Aorta (tissue), 5 donors: Measurements from ENCODE around the gene CAB39L. TPM values are rescaled to one million over a fixed set of nuclear protein-coding genes. Genes with fewer than 3 reads are reported as not detected.

Experiments
- ATAC-seq: fragments of 200-7000 bp; cut with Tn5 transposase; one replicate; pipeline ENCODE4 v1.9.1; 2022; ENCODE audit warnings: moderate library complexity; ENCODE audit not compliant: low FRiP score
- DNase-seq, 2 donors: peaks; one replicate each; pipeline ENCODE4 v3.0.0-alpha.2; 2020
- H3K27ac ChIP-seq, 2 donors: one replicate each; pipeline ENCODE4 v1.5.1; 2013; ENCODE audit warnings: low read length in 2 of 2, mild to moderate bottlenecking in 2 of 2, moderate library complexity in 2 of 2, control low read depth in 1 of 2, inconsistent platforms in 1 of 2, low read depth in 1 of 2
- H3K27me3 ChIP-seq, 2 donors: one replicate each; pipeline ENCODE4 v1.6.1; 2013; ENCODE audit warnings: control low read depth in 1 of 2, low read length in 1 of 2, mild to moderate bottlenecking in 1 of 2, moderate library complexity in 1 of 2; ENCODE audit not compliant: insufficient read depth in 2 of 2, control insufficient read depth in 1 of 2
- H3K36me3 ChIP-seq, 2 donors: one replicate each; pipeline ENCODE4 v1.6.1; 2013; ENCODE audit warnings: control low read depth in 1 of 2, low read length in 1 of 2, mild to moderate bottlenecking in 1 of 2; ENCODE audit not compliant: insufficient read depth in 2 of 2, control insufficient read depth in 1 of 2
- H3K4me1 ChIP-seq, 2 donors: one replicate each; pipeline ENCODE4 v1.6.1; 2013; ENCODE audit warnings: low read length in 2 of 2, control low read depth in 1 of 2, mild to moderate bottlenecking in 1 of 2, moderate library complexity in 1 of 2; ENCODE audit not compliant: insufficient read depth in 2 of 2, control insufficient read depth in 1 of 2
- H3K4me3 ChIP-seq, 2 donors: one replicate each; pipeline ENCODE4 v1.5.1; 2013; ENCODE audit warnings: low read length in 2 of 2, control low read depth in 1 of 2, mild to moderate bottlenecking in 1 of 2
- H3K9me3 ChIP-seq: one replicate; pipeline ENCODE4 v1.6.1; 2013; ENCODE audit warnings: mild to moderate bottlenecking, low read length; ENCODE audit not compliant: control insufficient read depth
- WGBS, 2 donors: extraction: QIAGEN DNeasy Blood & Tissue Kit; methylation state at CpG; one replicate each; pipeline ENCODE4 v1.1.7; 2013; 5-methylcytosine and 5-hydroxymethylcytosine counted together
- intact Hi-C, 2 donors: fragments of 100-400 bp; cut with DNase I; formaldehyde crosslinking; loops; one replicate each; pipeline versions ENCODE4 v1.14.2 to v1.15.0; 2022
- polyA plus RNA-seq, 2 donors: library from polyadenylated mRNA; stranded (reverse); fragments of 200-250 nt; gene quantifications; one replicate each; pipeline ENCODE4 v1.2.3, GENCODE V29; 2013
- total RNA-seq, 2 donors: library from RNA; stranded (reverse); fragmentation: NEBNext Ultra II Directional; extraction: Animal tissue kit (Norgen Biotek cat#: 25700); gene quantifications; one replicate each; pipeline ENCODE4 v1.2.1, GENCODE V29; 2021
- donor health status: healthy with polysubstance abuse.
- donor health status: Bipolar disorder and iron deficiency.
- donor health status: DM: no; HTN: no; CAD: no.
- donor health status: DM: no; HTN: no; CAD: no.
- donor health status: DM: yes; HTN: yes; CAD: no.

Gene CAB39L
- total and polyA plus RNA-seq, 4 donors = 19.3 to 33.5 (median 26.4) TPM

- Histone ChIP-seq H3K4me3 (no peak overlapping the region), H3K27ac (no peak overlapping the region), H3K27me3 (no peaks in the 10 kb centered on the region), H3K36me3 (no peaks in the 10 kb centered on the region), H3K9me3 (no peaks in the 10 kb centered on the region), H3K4me1 (no peaks in the 10 kb centered on the region)
- no peak for DNase-seq
- intact Hi-C loops = no loop called here
- no peak for ATAC-seq
- 47 to 51% methylated on average over 2 of the region's 2 CpGs for WGBS, 2 donors
Measured at GRCh38 chr13:49272296-49272695, 171.6 kb downstream of the CAB39L start.

GRCh38 chr13:49271264-49271663 is 172.6 kb downstream of the CAB39L start:
- Histone ChIP-seq H3K4me1 (no peaks in the 10 kb centered on the region), H3K9me3 (no peaks in the 10 kb centered on the region), H3K36me3 (no peaks in the 10 kb centered on the region), H3K4me3 (no peak overlapping the region), H3K27me3 (no peaks in the 10 kb centered on the region), H3K27ac (no peak overlapping the region)
- no peak for DNase-seq
- no peak for ATAC-seq
- 33 to 41% methylated on average over 1 of the region's 1 CpG for WGBS, 2 donors
- intact Hi-C loops = no loop called here

GRCh38 chr13:49265822-49266221 is 178.0 kb downstream of the CAB39L start:
- no peaks in the 10 kb centered on the region for H3K27me3 ChIP-seq
- DNase-seq (no peak), ATAC-seq (no peak)
- H3K4me1 ChIP-seq = no peaks in the 10 kb centered on the region
- H3K9me3 ChIP-seq = no peaks in the 10 kb centered on the region
- intact Hi-C loops = no loop called here
- H3K4me3 ChIP-seq = no peak overlapping the region
- peaks cover 0 to 2% of the 10 kb centered on the region in 2 donors for H3K36me3 ChIP-seq
- H3K27ac ChIP-seq = no peak overlapping the region
- 53 to 64% methylated on average over 2 of the region's 2 CpGs for WGBS, 2 donors

- no peak for ATAC-seq
- 88 to 92% methylated on average over 6 of the region's 6 CpGs for WGBS, 2 donors
- DNase-seq = no peak
- intact Hi-C loops = no loop called here
- no peaks in the 10 kb centered on the region for H3K9me3 ChIP-seq
- no peak overlapping the region for H3K27ac ChIP-seq
- H3K4me1 ChIP-seq = no peaks in the 10 kb centered on the region
- peaks cover 0 to 8% of the 10 kb centered on the region in 2 donors for H3K36me3 ChIP-seq
- no peaks in the 10 kb centered on the region for H3K27me3 ChIP-seq
- no peak overlapping the region for H3K4me3 ChIP-seq
Measured at GRCh38 chr13:49262634-49263033, 181.2 kb downstream of the CAB39L start.

- Histone ChIP-seq H3K9me3 (no peaks in the 10 kb centered on the region), H3K36me3 (peaks cover 0 to 13% of the 10 kb centered on the region in 2 donors), H3K27me3 (no peaks in the 10 kb centered on the region), H3K27ac (no peak overlapping the region), H3K4me1 (no peaks in the 10 kb centered on the region), H3K4me3 (no peak overlapping the region)
- ATAC-seq (no peak), DNase-seq (no peak)
- 96 to 98% methylated on average over 6 of the region's 6 CpGs for WGBS, 2 donors
- intact Hi-C loops = no loop called here
Measured at GRCh38 chr13:49259586-49259985, 184.3 kb downstream of the CAB39L start.

Other genes with a start within 250 kb of the CAB39L start
- gene MLNR, start 223.7 kb downstream of the CAB39L start, total RNA-seq = not detected
- under 1 TPM in 1 of 2 donors, not detected in 1; 0.56 TPM for gene MLNR, start 223.7 kb downstream of the CAB39L start, polyA plus RNA-seq
- 10 to 100 TPM in 1 of 2 donors, 1 to 10 TPM in 1; 9.9 to 13.8 TPM for gene CDADC1, start 196.1 kb downstream of the CAB39L start, total RNA-seq
- gene CDADC1, start 196.1 kb downstream of the CAB39L start, polyA plus RNA-seq = 10 to 100 TPM in 1 of 2 donors, 1 to 10 TPM in 1; 8.7 to 23.0 TPM
- 10 to 100 TPM in 1 of 2 donors, 1 to 10 TPM in 1; 8.8 to 13.3 TPM for gene SETDB2, start 210 bp upstream of the CAB39L start, total RNA-seq
- gene SETDB2, start 210 bp upstream of the CAB39L start, polyA plus RNA-seq = 1 to 10 TPM; 4.7 to 9.4 TPM
- 10 to 100 TPM; 58.4 to 72.1 TPM for gene PHF11, start 51.9 kb upstream of the CAB39L start, total RNA-seq
- 10 to 100 TPM; 29.9 to 96.7 TPM for gene PHF11, start 51.9 kb upstream of the CAB39L start, polyA plus RNA-seq
- 10 to 100 TPM; 12.7 to 21.6 TPM for gene RCBTB1, start 141.5 kb upstream of the CAB39L start, total RNA-seq
- gene RCBTB1, start 141.5 kb upstream of the CAB39L start, polyA plus RNA-seq = 10 to 100 TPM; 10.3 to 12.6 TPM
- gene ARL11, start 184.4 kb upstream of the CAB39L start, total RNA-seq = 1 to 10 TPM; 1.1 to 1.8 TPM
- 1 to 10 TPM in 1 of 2 donors, under 1 TPM in 1; 0.08 to 1.8 TPM for gene ARL11, start 184.4 kb upstream of the CAB39L start, polyA plus RNA-seq
- 10 to 100 TPM; 24.2 to 36.4 TPM for gene EBPL, start 247.4 kb upstream of the CAB39L start, total RNA-seq
- 10 to 100 TPM; 23.7 to 31.7 TPM for gene EBPL, start 247.4 kb upstream of the CAB39L start, polyA plus RNA-seq